Sigmoid colon (tissue), 7 donors: ENCODE measurements around the gene ZBTB39. TPM values are rescaled to one million over a fixed set of nuclear protein-coding genes. Genes with fewer than 3 reads are reported as not detected.
"Not testable (repeated sequence)": the region's sequence is repeated elsewhere in the genome, so short reads cannot be mapped to it uniquely, and the experiment has no call there.

Experiments
- DNase-seq: peaks from one replicate; pipeline ENCODE4 v3.0.0-alpha.2; 2019
- H3K27ac ChIP-seq, 4 donors: fragments of 200-600 bp; sonication (generic); one replicate each; pipeline ENCODE4 v1.5.1; 2016 to 2019; ENCODE audit warnings: mild to moderate bottlenecking in 1 of 4
- H3K27me3 ChIP-seq, 3 donors: fragments of 200-600 bp; sonication (generic); one replicate each; pipeline ENCODE4 v1.5.1; 2019; ENCODE audit warnings: mild to moderate bottlenecking in 1 of 3
- H3K36me3 ChIP-seq, 4 donors: fragments of 200-600 bp; sonication (generic); one replicate each; pipeline ENCODE4 v1.5.1; 2016 to 2019
- H3K4me1 ChIP-seq, 4 donors: fragments of 200-600 bp; sonication (generic); one replicate each; pipeline ENCODE4 v1.5.1; 2017 to 2019
- H3K4me3 ChIP-seq, 4 donors: fragments of 200-600 bp; sonication (generic); one replicate each; pipeline ENCODE4 v1.5.1; 2017 to 2019; ENCODE audit warnings: mild to moderate bottlenecking in 2 of 4, moderate library complexity in 1 of 4
- H3K9me3 ChIP-seq, 4 donors: fragments of 200-600 bp in 3 of 4; sonication (generic) in 3 of 4; one replicate each; pipeline versions ENCODE4 v1.5.1 to v1.6.1; 2013 to 2019
- CTCF ChIP-seq, 4 experiments: fragments of 450-650 bp in 3 of 4; fragments of 200-600 bp in 1 of 4; IDR thresholded peaks; one replicate each; pipeline ENCODE4 v1.5.1; 2016 to 2019; ENCODE audit warnings: antibody characterized with exemption in 4 of 4, mild to moderate bottlenecking in 3 of 4, moderate library complexity in 2 of 4
- EP300 ChIP-seq, 4 donors: sonication (generic); formaldehyde crosslinking; IDR thresholded peaks; one replicate each; pipeline ENCODE4 v1.6.1; 2017; ENCODE audit warnings: antibody characterized with exemption in 4 of 4
- POLR2A ChIP-seq, 2 donors: fragments of 450-650 bp; IDR thresholded peaks; one replicate each; pipeline ENCODE4 v1.6.1; 2016; ENCODE audit warnings: antibody characterized with exemption in 2 of 2, mild to moderate bottlenecking in 2 of 2, moderate library complexity in 2 of 2
- POLR2AphosphoS5 ChIP-seq, 4 donors: sonication (generic); formaldehyde crosslinking; IDR thresholded peaks; one replicate each; pipeline ENCODE4 v1.6.1; 2017; ENCODE audit warnings: antibody characterized with exemption in 4 of 4
- WGBS, 2 donors: extraction: QIAGEN DNeasy Blood & Tissue Kit; methylation state at CpG; one replicate each; pipeline ENCODE4 v1.1.7; 2013; 5-methylcytosine and 5-hydroxymethylcytosine counted together
- intact Hi-C: fragments of 100-400 bp; cut with DNase I; formaldehyde crosslinking; loops from one replicate; pipeline ENCODE4 v1.15.1; 2023
- polyA plus RNA-seq, 3 donors: library from polyadenylated mRNA; stranded (reverse); fragments of 200-250 nt; gene quantifications; one replicate each; pipeline ENCODE4 v1.2.3, GENCODE V29; 2013
- total RNA-seq, 4 donors: library from RNA; depleted of rRNA; stranded (reverse); fragments of >200 nt; gene quantifications; one replicate each; pipeline ENCODE4 v1.1.0, GENCODE V29; 2016
- donor health status: healthy with polysubstance abuse.
- donor health status: Bipolar disorder and iron deficiency.
- donor health status: healthy.

Gene ZBTB39
- total and polyA plus RNA-seq, 7 donors = 0.69 to 6.4 (median 5.0) TPM

GRCh38 chr12:56980941-56981530 is 25.3 kb downstream of the ZBTB39 start:
- no peaks in the 10 kb centered on the region for H3K27me3 ChIP-seq
- no peaks in the 10 kb centered on the region for H3K4me1 ChIP-seq
- no peak for DNase-seq
- 95 to 96% methylated on average over 4 of the region's 4 CpGs for WGBS, 2 donors
- no peaks in the 10 kb centered on the region for H3K36me3 ChIP-seq
- intact Hi-C loops = no loop called here
- no peak for TF ChIP-seq POLR2A (IDR thresholded peaks at IDR 0.05)
- no peak for TF ChIP-seq POLR2AphosphoS5 (IDR thresholded peaks at IDR 0.05)
- TF ChIP-seq EP300 (IDR thresholded peaks at IDR 0.05) = no peak
- no peak for TF ChIP-seq CTCF (IDR thresholded peaks at IDR 0.05)
- no peaks in the 10 kb centered on the region for H3K9me3 ChIP-seq
- no peak overlapping the region for H3K27ac ChIP-seq
- H3K4me3 ChIP-seq = no peak overlapping the region

GRCh38 chr12:56980268-56980667 is 26.1 kb downstream of the ZBTB39 start:
- no peak for TF ChIP-seq POLR2AphosphoS5 (IDR thresholded peaks at IDR 0.05)
- no peak for TF ChIP-seq EP300 (IDR thresholded peaks at IDR 0.05)
- TF ChIP-seq CTCF (IDR thresholded peaks at IDR 0.05) = no peak
- TF ChIP-seq POLR2A (IDR thresholded peaks at IDR 0.05) = no peak
- intact Hi-C loops = no loop called here
- Histone ChIP-seq H3K27ac (no peak overlapping the region), H3K4me1 (no peaks in the 10 kb centered on the region), H3K27me3 (no peaks in the 10 kb centered on the region), H3K4me3 (no peak overlapping the region), H3K9me3 (no peaks in the 10 kb centered on the region), H3K36me3 (no peaks in the 10 kb centered on the region)
- WGBS, 2 donors = 95% methylated on average over 6 of the region's 6 CpGs
- no peak for DNase-seq

- no peaks in the 10 kb centered on the region for H3K27me3 ChIP-seq
- no peak overlapping the region for H3K4me3 ChIP-seq
- DNase-seq = no peak
- H3K27ac ChIP-seq = no peak overlapping the region
- TF ChIP-seq POLR2A (IDR thresholded peaks at IDR 0.05) = no peak
- TF ChIP-seq POLR2AphosphoS5 (IDR thresholded peaks at IDR 0.05) = no peak
- TF ChIP-seq EP300 (IDR thresholded peaks at IDR 0.05) = no peak
- no peak for TF ChIP-seq CTCF (IDR thresholded peaks at IDR 0.05)
- no peaks in the 10 kb centered on the region for H3K9me3 ChIP-seq
- WGBS, 2 donors = 93 to 95% methylated on average over 3 of the region's 3 CpGs
- H3K4me1 ChIP-seq = no peaks in the 10 kb centered on the region
- intact Hi-C loops = no loop called here
- H3K36me3 ChIP-seq = no peaks in the 10 kb centered on the region
Observed at GRCh38 chr12:56979628-56980027, 26.7 kb downstream of the ZBTB39 start.

GRCh38 chr12:56978397-56979138 is 27.8 kb downstream of the ZBTB39 start:
- Histone ChIP-seq H3K9me3 (no peaks in the 10 kb centered on the region), H3K4me1 (no peaks in the 10 kb centered on the region), H3K4me3 (no peak overlapping the region), H3K27me3 (no peaks in the 10 kb centered on the region), H3K36me3 (no peaks in the 10 kb centered on the region), H3K27ac (no peak overlapping the region)
- DNase-seq = no peak
- 89% methylated on average over 3 of the region's 3 CpGs for WGBS, 2 donors
- TF ChIP-seq EP300 (IDR thresholded peaks at IDR 0.05) = no peak
- no peak for TF ChIP-seq CTCF (IDR thresholded peaks at IDR 0.05)
- no peak for TF ChIP-seq POLR2AphosphoS5 (IDR thresholded peaks at IDR 0.05)
- TF ChIP-seq POLR2A (IDR thresholded peaks at IDR 0.05) = no peak
- intact Hi-C loops = no loop called here

- H3K36me3 ChIP-seq, DNase-seq, H3K9me3 ChIP-seq, H3K4me1 ChIP-seq, intact Hi-C loops, H3K27me3 ChIP-seq, H3K4me3 ChIP-seq, H3K27ac ChIP-seq: not testable (repeated sequence)
- WGBS, 2 donors = 87 to 92% methylated on average over 4 of the region's 4 CpGs
Observed at GRCh38 chr12:56977361-56977760, 29.0 kb downstream of the ZBTB39 start.

GRCh38 chr12:56974224-56974623 is 32.1 kb downstream of the ZBTB39 start:
- H3K4me3 ChIP-seq, intact Hi-C loops, H3K9me3 ChIP-seq, H3K36me3 ChIP-seq, H3K27me3 ChIP-seq, H3K4me1 ChIP-seq, H3K27ac ChIP-seq, DNase-seq: not testable (repeated sequence)
- 80 to 93% methylated on average over 3 of the region's 3 CpGs for WGBS, 2 donors

GRCh38 chr12:56968910-56969309 is 37.4 kb downstream of the ZBTB39 start:
- WGBS, 2 donors = 66 to 89% methylated on average over 6 of the region's 6 CpGs
- H3K36me3 ChIP-seq, H3K27me3 ChIP-seq, H3K27ac ChIP-seq, H3K4me3 ChIP-seq, intact Hi-C loops, H3K4me1 ChIP-seq, DNase-seq, H3K9me3 ChIP-seq: not testable (repeated sequence)

GRCh38 chr12:56965997-56966642 is 40.2 kb downstream of the ZBTB39 start:
- H3K27ac ChIP-seq, H3K9me3 ChIP-seq, DNase-seq, H3K27me3 ChIP-seq, intact Hi-C loops, H3K36me3 ChIP-seq, H3K4me3 ChIP-seq, H3K4me1 ChIP-seq: not testable (repeated sequence)
- 89 to 93% methylated on average over 15 of the region's 15 CpGs for WGBS, 2 donors
